K562 (cell line): Measurements from ENCODE around the gene CAST. TPM values are rescaled to one million over a fixed set of nuclear protein-coding genes. Genes with fewer than 3 reads are reported as not detected.

Experiments used
- DACH1 ChIP-seq: fragments of 450-650 bp; IDR thresholded peaks from 2 replicates; pipeline ENCODE4 v1.6.1; 2018; ENCODE audit not compliant: partially characterized antibody
- ESRRA ChIP-seq: fragments of 450-650 bp; IDR thresholded peaks from 2 replicates; pipeline ENCODE4 v1.6.1; 2014; ENCODE audit warnings: low read depth, mild to moderate bottlenecking, moderate library complexity, borderline replicate concordance
- HDAC1 ChIP-seq, 2 experiments: fragments of 450-650 bp; IDR thresholded peaks; 2 replicates each; pipeline ENCODE4 v1.6.1; 2016 to 2017; ENCODE audit warnings: inconsistent platforms in 1 of 2, mild to moderate bottlenecking in 1 of 2, moderate library complexity in 1 of 2
- L3MBTL2 ChIP-seq: fragments of 450-650 bp; IDR thresholded peaks from 2 replicates; pipeline ENCODE4 v1.6.1; 2016; ENCODE audit warnings: mild to moderate bottlenecking, moderate library complexity
- ZNF143 ChIP-seq: sonication (generic); formaldehyde crosslinking; IDR thresholded peaks from 2 replicates; pipeline ENCODE4 v1.9.0; 2022; ENCODE audit warnings: mild to moderate bottlenecking, missing genetic modification reagents
- ZNF23 ChIP-seq: fragments of 250-450 bp; sonication (Bioruptor Pico); IDR thresholded peaks from 2 replicates; pipeline ENCODE4 v1.4.0; 2020; ENCODE audit warnings: mild to moderate bottlenecking
- ZNF318 ChIP-seq, 2 experiments: fragments of 450-650 bp; IDR thresholded peaks; 2 replicates each; pipeline ENCODE4 v1.6.1; 2016; ENCODE audit warnings: mild to moderate bottlenecking in 2 of 2, borderline replicate concordance in 1 of 2, low read depth in 1 of 2, moderate library complexity in 1 of 2
- polyA plus RNA-seq, 8 experiments: library from polyadenylated mRNA; depleted of rRNA in 4 of 8; stranded (reverse) in 5 of 8; unstranded in 3 of 8; fragments of >200 nt; fragmentation: Nextera tagmentation in 2 of 8; fragmentation: Illumina TruSeq in 1 of 8; extraction: Ambion mirVana in 2 of 8; extraction: Trizol in 1 of 8; gene quantifications; 2 replicates each; pipeline versions ENCODE4 v1.2.1 to v1.2.3, GENCODE V29; 2011 to 2014; ENCODE audit warnings: inconsistent platforms in 1 of 8, missing spikeins in 1 of 8
- total RNA-seq, 7 experiments: library from RNA; depleted of rRNA in 6 of 7; stranded (reverse); fragments of >200 nt in 6 of 7; fragmentation: Illumina TruSeq in 2 of 7; extraction: Trizol in 2 of 7; gene quantifications; 2 replicates each; pipeline versions ENCODE4 v1.2.1 to v1.2.3, GENCODE V29; 2011 to 2021; ENCODE audit warnings: low replicate concordance in 1 of 7

Gene CAST
- total and polyA plus RNA-seq, 9 of the 15 experiments (the other 6 are each of a cell fraction or from before 2014, with no cell fraction given) = 55.5 to 136 (median 86.1) TPM

- TF ChIP-seq ZNF318 (IDR thresholded peaks at IDR 0.05; ENCODE audit: borderline replicate concordance in 1 of 2, low read depth in 1 of 2) = peak in 1 of 2 experiments; percentile 75; a peak in 2 of 4 replicates
- no peak for TF ChIP-seq ZNF23 (CRISPR knock-in tag)
- no peak for TF ChIP-seq ZNF143
- TF ChIP-seq HDAC1 (IDR thresholded peaks at IDR 0.05) = peak in 1 of 2 experiments; percentile 32; a peak in 1 of 4 replicates
- TF ChIP-seq ESRRA = peak; percentile 18; the same call in 1 of the 2 replicates
- TF ChIP-seq L3MBTL2 = peak; percentile 65
- TF ChIP-seq DACH1 = peak; percentile 84
These were observed 52.8 kb downstream of the CAST start (continued) for GRCh38 chr5:96714951-96715451.
